ENCODE measurements around the gene TBC1D16.

- TF ChIP-seq POLR2A (IDR thresholded peaks at IDR 0.05) (no peak), CTCF (IDR thresholded peaks at IDR 0.05) (no peak)
Observed at GRCh38 chr17:80002070-80002641, 33.5 kb downstream of the TBC1D16 start.

Measured in right lobe of liver (tissue), 4 donors.